ENCODE results near the gene SWSAP1.

- no peak for TF ChIP-seq CTCF (IDR thresholded peaks at IDR 0.05)
- no peak for TF ChIP-seq POLR2A (IDR thresholded peaks at IDR 0.05)
Measured at GRCh38 chr19:11361771-11362731, 12.4 kb upstream of the SWSAP1 start.
